HepG2 (cell line): ENCODE measurements around the gene SPATA46.

Experiments
- EP300 ChIP-seq, 3 experiments: sonication (generic) in 1 of 3; formaldehyde crosslinking in 1 of 3; IDR thresholded peaks; 2 replicates each; pipeline versions ENCODE4 v1.5.1 to v1.6.1; 2011 to 2020; ENCODE audit warnings: low read depth in 2 of 3, low read length in 2 of 3, borderline replicate concordance in 1 of 3, improper control_type of control experiment in 1 of 3, mild to moderate bottlenecking in 1 of 3, missing genetic modification reagents in 1 of 3, moderate library complexity in 1 of 3
- EZH2 ChIP-seq: conservative IDR thresholded peaks from 2 replicates; pipeline ENCODE4 v1.6.1; 2012; ENCODE audit warnings: mild to moderate bottlenecking, low read depth, low read length, moderate library complexity
- FOXA3 ChIP-seq: IDR thresholded peaks from 2 replicates; pipeline ENCODE4 v1.6.1; 2016; ENCODE audit warnings: missing genetic modification reagents, missing compliant biosample characterization
- GABPB1 ChIP-seq: IDR thresholded peaks from 2 replicates; pipeline ENCODE4 v1.6.1; 2016; ENCODE audit warnings: mild to moderate bottlenecking, missing genetic modification reagents, moderate library complexity, missing compliant biosample characterization
- HDAC1 ChIP-seq: sonication (generic); formaldehyde crosslinking; IDR thresholded peaks from 2 replicates; pipeline ENCODE4 v1.5.1; 2020; ENCODE audit warnings: mild to moderate bottlenecking, missing genetic modification reagents
- HNF4G ChIP-seq, 2 experiments: sonication (generic) in 1 of 2; formaldehyde crosslinking in 1 of 2; IDR thresholded peaks; 2 replicates each; pipeline versions ENCODE4 v1.4.0 to v1.6.1; 2011 to 2020; ENCODE audit warnings: borderline replicate concordance in 2 of 2, low read depth in 2 of 2, mild to moderate bottlenecking in 2 of 2, low read length in 1 of 2, missing genetic modification reagents in 1 of 2, moderate library complexity in 1 of 2
- NFIB ChIP-seq: sonication (generic); formaldehyde crosslinking; IDR thresholded peaks from 2 replicates; pipeline ENCODE4 v1.9.0; 2021; ENCODE audit warnings: missing genetic modification reagents, mild to moderate bottlenecking, borderline replicate concordance
- TAF1 ChIP-seq: sonication (generic); formaldehyde crosslinking; IDR thresholded peaks from 2 replicates; pipeline ENCODE4 v1.4.0; 2020; ENCODE audit warnings: missing genetic modification reagents
- USF2 ChIP-seq, 2 experiments: sonication (generic) in 1 of 2; formaldehyde crosslinking in 1 of 2; IDR thresholded peaks; 2 replicates each; pipeline versions ENCODE4 v1.5.1 to v1.6.1; 2011 to 2020; ENCODE audit warnings: borderline replicate concordance in 1 of 2, low read depth in 1 of 2, low read length in 1 of 2, mild to moderate bottlenecking in 1 of 2, missing genetic modification reagents in 1 of 2, moderate library complexity in 1 of 2
- ZFP1 ChIP-seq: IDR thresholded peaks from 2 replicates; pipeline ENCODE4 v1.6.1; 2016
- TF ChIP-seq, protein P1 (sequence below): sonication (generic); formaldehyde crosslinking; IDR thresholded peaks from 2 replicates; pipeline ENCODE4 v1.5.0; 2020; ENCODE audit warnings: mild to moderate bottlenecking, missing genetic modification reagents, moderate library complexity

GRCh38 chr1:162384601-162385279, 8.1 kb upstream of the SPATA46 start:
- no peak for TF ChIP-seq HNF4G (IDR thresholded peaks at IDR 0.05; ENCODE audit: borderline replicate concordance, low read depth, low read length)
- no peak for TF ChIP-seq HNF4G (CRISPR knock-in tag; IDR thresholded peaks at IDR 0.05; ENCODE audit: borderline replicate concordance, low read depth)
- no peak for TF ChIP-seq EP300 (IDR thresholded peaks at IDR 0.05; ENCODE audit: low read depth in 2 of 2, low read length in 2 of 2)
- no peak for TF ChIP-seq EP300 (CRISPR knock-in tag; IDR thresholded peaks at IDR 0.05; ENCODE audit: borderline replicate concordance)
- TF ChIP-seq NFIB (CRISPR knock-in tag) = no peak
- no peak for TF ChIP-seq EZH2
- TF ChIP-seq HDAC1 = no peak
- TF ChIP-seq, protein P1, sequence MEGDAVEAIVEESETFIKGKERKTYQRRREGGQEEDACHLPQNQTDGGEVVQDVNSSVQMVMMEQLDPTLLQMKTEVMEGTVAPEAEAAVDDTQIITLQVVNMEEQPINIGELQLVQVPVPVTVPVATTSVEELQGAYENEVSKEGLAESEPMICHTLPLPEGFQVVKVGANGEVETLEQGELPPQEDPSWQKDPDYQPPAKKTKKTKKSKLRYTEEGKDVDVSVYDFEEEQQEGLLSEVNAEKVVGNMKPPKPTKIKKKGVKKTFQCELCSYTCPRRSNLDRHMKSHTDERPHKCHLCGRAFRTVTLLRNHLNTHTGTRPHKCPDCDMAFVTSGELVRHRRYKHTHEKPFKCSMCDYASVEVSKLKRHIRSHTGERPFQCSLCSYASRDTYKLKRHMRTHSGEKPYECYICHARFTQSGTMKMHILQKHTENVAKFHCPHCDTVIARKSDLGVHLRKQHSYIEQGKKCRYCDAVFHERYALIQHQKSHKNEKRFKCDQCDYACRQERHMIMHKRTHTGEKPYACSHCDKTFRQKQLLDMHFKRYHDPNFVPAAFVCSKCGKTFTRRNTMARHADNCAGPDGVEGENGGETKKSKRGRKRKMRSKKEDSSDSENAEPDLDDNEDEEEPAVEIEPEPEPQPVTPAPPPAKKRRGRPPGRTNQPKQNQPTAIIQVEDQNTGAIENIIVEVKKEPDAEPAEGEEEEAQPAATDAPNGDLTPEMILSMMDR (CRISPR knock-in tag) = no peak
- no peak for TF ChIP-seq FOXA3 (CRISPR knock-in tag)
- no peak for TF ChIP-seq GABPB1 (CRISPR knock-in tag)
- no peak for TF ChIP-seq TAF1 (CRISPR knock-in tag)
- TF ChIP-seq ZFP1 (CRISPR knock-in tag) = no peak
- TF ChIP-seq USF2 (IDR thresholded peaks at IDR 0.05; ENCODE audit: low read depth, low read length) = no peak
- no peak for TF ChIP-seq USF2 (CRISPR knock-in tag; IDR thresholded peaks at IDR 0.05; ENCODE audit: borderline replicate concordance)
